PC-3 (cell line): Measurements from ENCODE around the gene TTC28.

Experiments used
- CTCF ChIP-seq: fragments of 300-600 bp; sonication (generic); conservative IDR thresholded peaks from 2 replicates; pipeline ENCODE4 v1.5.1; 2017; ENCODE audit warnings: antibody characterized with exemption, low read depth, mild to moderate bottlenecking, low read length
- EZH2 ChIP-seq: fragments of 300-600 bp; sonication (generic); IDR thresholded peaks from one replicate; pipeline ENCODE4 v1.6.1; 2017; ENCODE audit warnings: antibody characterized with exemption, mild to moderate bottlenecking, low read length; ENCODE audit not compliant: unreplicated experiment

DNA sequence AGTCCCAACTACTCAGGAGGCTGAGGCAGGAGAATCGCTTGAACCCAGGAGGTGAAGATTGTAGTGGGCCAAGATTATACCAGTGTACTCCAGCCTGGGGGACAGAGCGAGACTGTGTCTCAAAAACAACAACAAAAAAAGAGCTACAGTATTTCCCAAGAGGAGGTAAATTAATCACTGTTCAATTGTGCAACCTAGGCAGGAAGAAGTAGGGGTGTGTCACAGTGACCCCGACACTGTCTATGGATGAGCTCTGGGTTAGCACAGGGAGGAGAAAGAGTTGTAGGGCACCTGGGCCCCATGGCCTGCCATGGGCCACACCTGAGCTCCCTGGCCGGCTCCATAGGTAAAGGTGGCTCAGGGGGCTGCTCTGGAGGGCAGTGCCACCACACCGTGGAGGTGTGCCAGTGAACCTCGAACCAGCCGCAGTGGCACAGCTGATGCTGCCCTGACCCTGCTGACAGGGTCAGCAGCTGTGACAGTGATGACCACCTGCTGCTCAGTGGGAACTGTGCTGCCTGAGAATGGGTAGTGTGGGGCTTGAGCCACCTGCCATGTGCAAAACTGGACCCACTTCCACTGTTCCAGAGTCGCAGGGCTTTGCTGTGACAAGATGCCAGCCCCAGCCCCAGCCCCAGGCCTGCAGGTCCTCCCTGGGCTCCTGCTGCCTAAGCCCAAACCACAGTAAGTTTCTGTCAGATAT is 676.6 kb downstream of the TTC28 start:
- TF ChIP-seq EZH2: no peak
- no peak for TF ChIP-seq CTCF
